ENCODE results near the gene BORCS6. TPM values are rescaled to one million over a fixed set of nuclear protein-coding genes. Genes with fewer than 3 reads are reported as not detected.

The BORCS6 gene
- total and polyA plus RNA-seq, 2 of the 13 experiments (the other 11 are each of a cell fraction or from before 2014, with no cell fraction given): 2.0 to 5.1 TPM

GRCh38 chr17:8173056-8173870 lies 16.7 kb downstream of the BORCS6 start (continued):
- no peak for TF ChIP-seq IRF1 (CRISPR knock-in tag; IDR thresholded peaks at IDR 0.05; ENCODE audit: low read depth)
- peak; percentile 94 for TF ChIP-seq KAT8 (CRISPR knock-in tag; IDR thresholded peaks at IDR 0.05)
- TF ChIP-seq JARID2 (CRISPR knock-in tag; IDR thresholded peaks at IDR 0.05; ENCODE audit: insufficient replicate concordance): peak; percentile 95
- TF ChIP-seq BRF2 (CRISPR knock-in tag; IDR thresholded peaks at IDR 0.05): peak; percentile 82
- no peak for TF ChIP-seq SMC3 (IDR thresholded peaks at IDR 0.05; ENCODE audit: low read length)
- peak; percentile 95 for TF ChIP-seq MEF2D (CRISPR knock-in tag; IDR thresholded peaks at IDR 0.05)
- TF ChIP-seq ZNF576 (CRISPR knock-in tag; IDR thresholded peaks at IDR 0.05): 0 out of 2 replicates have a peak, but pooled peaks have one; percentile 41
- TF ChIP-seq PHF21A (CRISPR knock-in tag; IDR thresholded peaks at IDR 0.05): peak; percentile 71
- no peak for TF ChIP-seq WIZ (CRISPR knock-in tag; IDR thresholded peaks at IDR 0.05)
- peak; percentile 96 for TF ChIP-seq ZSCAN21 (CRISPR knock-in tag; IDR thresholded peaks at IDR 0.05; ENCODE audit: borderline replicate concordance)
- no peak for TF ChIP-seq NR3C1 (CRISPR knock-in tag; IDR thresholded peaks at IDR 0.05)
- TF ChIP-seq YEATS4 (CRISPR knock-in tag; IDR thresholded peaks at IDR 0.05; ENCODE audit: borderline replicate concordance): peak; percentile 89
- TF ChIP-seq HOXA5 (CRISPR knock-in tag; IDR thresholded peaks at IDR 0.05): no peak; the same call in none of the 2 replicates
- peak; percentile 93 for TF ChIP-seq YEATS2 (CRISPR knock-in tag; IDR thresholded peaks at IDR 0.05; ENCODE audit: borderline replicate concordance)
- TF ChIP-seq ZNF800 (CRISPR knock-in tag; IDR thresholded peaks at IDR 0.05): peak; percentile 76; the same call in 1 of the 2 replicates
- peak; percentile 81 for TF ChIP-seq RARA (CRISPR knock-in tag; IDR thresholded peaks at IDR 0.05)
- peak; percentile 40 for TF ChIP-seq RELA (CRISPR knock-in tag; IDR thresholded peaks at IDR 0.05)
- no peak for TF ChIP-seq ZNF691 (CRISPR knock-in tag; IDR thresholded peaks at IDR 0.05; ENCODE audit: borderline replicate concordance, low read depth)
- TF ChIP-seq HNF4G (IDR thresholded peaks at IDR 0.05; ENCODE audit: borderline replicate concordance, low read depth, low read length): peak; percentile 61; the same call in 1 of the 2 replicates
- TF ChIP-seq HNF4G (CRISPR knock-in tag; IDR thresholded peaks at IDR 0.05; ENCODE audit: borderline replicate concordance, low read depth): no peak
- peak; percentile 92 for TF ChIP-seq ZNF143 (CRISPR knock-in tag; IDR thresholded peaks at IDR 0.05)
- peak; percentile 94; the same call in 1 of the 2 replicates for TF ChIP-seq ETS1 (CRISPR knock-in tag; IDR thresholded peaks at IDR 0.05)
- TF ChIP-seq ZNF251 (CRISPR knock-in tag; IDR thresholded peaks at IDR 0.05): no peak
- TF ChIP-seq SOX5 (CRISPR knock-in tag; IDR thresholded peaks at IDR 0.05; ENCODE audit: borderline replicate concordance): peak; percentile 87; the same call in 1 of the 2 replicates

Measured in HepG2 (cell line).